K562 (cell line): ENCODE measurements around the gene PRKAR2B. TPM values are rescaled to one million over a fixed set of nuclear protein-coding genes. Genes with fewer than 3 reads are reported as not detected.

ENCODE experiments used
- ARID3A ChIP-seq: IDR thresholded peaks from 2 replicates; pipeline ENCODE4 v1.6.1; 2012; ENCODE audit warnings: low read depth, low read length, improper control_type of control experiment, borderline replicate concordance
- ATF4 ChIP-seq: fragments of 450-650 bp; formaldehyde crosslinking; IDR thresholded peaks from 2 replicates; pipeline ENCODE4 v1.4.0; 2022; ENCODE audit warnings: mild to moderate bottlenecking, moderate library complexity
- BHLHE40 ChIP-seq: IDR thresholded peaks from 2 replicates; pipeline ENCODE4 v1.6.1; 2011; ENCODE audit warnings: low read length, improper control_type of control experiment
- JUNB ChIP-seq: fragments of 450-650 bp; formaldehyde crosslinking; conservative IDR thresholded peaks from 2 replicates; pipeline ENCODE4 v1.4.0; 2020; ENCODE audit warnings: mild to moderate bottlenecking
- MAFG ChIP-seq: fragments of 450-650 bp; conservative IDR thresholded peaks from 2 replicates; pipeline ENCODE4 v1.6.1; 2016; ENCODE audit warnings: missing genetic modification characterization, missing compliant biosample characterization
- MAX ChIP-seq: sonication (generic); formaldehyde crosslinking; IDR thresholded peaks from 2 replicates; pipeline ENCODE4 v1.9.0; 2022; ENCODE audit warnings: mild to moderate bottlenecking, missing genetic modification reagents
- NCOA2 ChIP-seq, 2 experiments: fragments of 450-650 bp; IDR thresholded peaks; 2 replicates each; pipeline ENCODE4 v1.6.1; 2018; ENCODE audit warnings: mild to moderate bottlenecking in 2 of 2, moderate library complexity in 1 of 2; ENCODE audit not compliant: partially characterized antibody in 2 of 2
- NCOA6 ChIP-seq: fragments of 450-650 bp; IDR thresholded peaks from 2 replicates; pipeline ENCODE4 v1.6.1; 2017; ENCODE audit warnings: mild to moderate bottlenecking
- PRMT5 ChIP-seq: sonication (generic); formaldehyde crosslinking; IDR thresholded peaks from 2 replicates; pipeline ENCODE4 v1.5.0; 2020; ENCODE audit warnings: missing genetic modification reagents
- RBM25 ChIP-seq: fragments of 200-400 bp; formaldehyde crosslinking; IDR thresholded peaks from 2 replicates; pipeline ENCODE4 v1.6.1; 2018; ENCODE audit warnings: low read length, low read depth, moderate library complexity; ENCODE audit not compliant: severe bottlenecking
- RCOR1 ChIP-seq, 2 experiments: IDR thresholded peaks; 2 replicates each; pipeline ENCODE4 v1.6.1; 2012; ENCODE audit warnings: low read depth in 2 of 2, low read length in 2 of 2, borderline replicate concordance in 1 of 2, improper control_type of control experiment in 1 of 2
- YY1 ChIP-seq, 3 experiments: IDR thresholded peaks; 2 replicates each; pipeline ENCODE4 v1.6.1; 2011; ENCODE audit warnings: low read length in 2 of 3, mild to moderate bottlenecking in 2 of 3, moderate library complexity in 2 of 3, borderline replicate concordance in 1 of 3, control low read depth in 1 of 3, low read depth in 1 of 3; ENCODE audit not compliant: insufficient read depth in 3 of 3, insufficient replicate concordance in 2 of 3, control insufficient read depth in 1 of 3, insufficient read length in 1 of 3; ENCODE audit errors: extremely low read depth in 1 of 3
- ZNF24 ChIP-seq: fragments of 450-650 bp; IDR thresholded peaks from 2 replicates; pipeline ENCODE4 v1.6.1; 2016
- ZNF318 ChIP-seq, 2 experiments: fragments of 450-650 bp; IDR thresholded peaks; 2 replicates each; pipeline ENCODE4 v1.6.1; 2016; ENCODE audit warnings: mild to moderate bottlenecking in 2 of 2, borderline replicate concordance in 1 of 2, low read depth in 1 of 2, moderate library complexity in 1 of 2
- ZNF41 ChIP-seq: fragments of 250-450 bp; sonication (Bioruptor Pico); conservative IDR thresholded peaks from 2 replicates; pipeline ENCODE4 v1.4.0; 2020; ENCODE audit warnings: mild to moderate bottlenecking
- polyA plus RNA-seq, 8 experiments: library from polyadenylated mRNA; depleted of rRNA in 4 of 8; stranded (reverse) in 5 of 8; unstranded in 3 of 8; fragments of >200 nt; fragmentation: Nextera tagmentation in 2 of 8; fragmentation: Illumina TruSeq in 1 of 8; extraction: Ambion mirVana in 2 of 8; extraction: Trizol in 1 of 8; gene quantifications; 2 replicates each; pipeline versions ENCODE4 v1.2.1 to v1.2.3, GENCODE V29; 2011 to 2014; ENCODE audit warnings: inconsistent platforms in 1 of 8, missing spikeins in 1 of 8
- total RNA-seq, 7 experiments: library from RNA; depleted of rRNA in 6 of 7; stranded (reverse); fragments of >200 nt in 6 of 7; fragmentation: Illumina TruSeq in 2 of 7; extraction: Trizol in 2 of 7; gene quantifications; 2 replicates each; pipeline versions ENCODE4 v1.2.1 to v1.2.3, GENCODE V29; 2011 to 2021; ENCODE audit warnings: low replicate concordance in 1 of 7

PRKAR2B gene
- total and polyA plus RNA-seq, 9 of the 15 experiments (the other 6 are each of a cell fraction or from before 2014, with no cell fraction given), result 59.0 to 173 (median 129) TPM

- TF ChIP-seq RBM25 (peak; percentile 56), MAFG (tag) (peak; percentile 48; the same call in 1 of the 2 replicates), ATF4 (CRISPR knock-in tag) (peak; percentile 89), JUNB (CRISPR knock-in tag) (no peak), MAX (no peak), ARID3A (no peak), PRMT5 (CRISPR knock-in tag) (no peak), YY1 (IDR thresholded peaks at IDR 0.05; ENCODE audit: borderline replicate concordance in 1 of 3, control insufficient read depth in 1 of 3, extremely low read depth in 1 of 3, insufficient read depth in 3 of 3, insufficient read length in 1 of 3, insufficient replicate concordance in 2 of 3, low read depth in 1 of 3, low read length in 2 of 3) (peak in 1 of 3 experiments; percentile 10), ZNF41 (CRISPR knock-in tag) (no peak), ZNF24 (no peak; the same call in 1 of the 2 replicates), NCOA6 (no peak), NCOA2 (IDR thresholded peaks at IDR 0.05; ENCODE audit: partially characterized antibody in 2 of 2) (peak; percentile 8 to 10), ZNF318 (IDR thresholded peaks at IDR 0.05; ENCODE audit: borderline replicate concordance in 1 of 2, low read depth in 1 of 2) (peak in 1 of 2 experiments; percentile 72; a peak in 1 of 4 replicates), RCOR1 (IDR thresholded peaks at IDR 0.05; ENCODE audit: borderline replicate concordance in 1 of 2, low read depth in 2 of 2, low read length in 2 of 2) (peak in 1 of 2 experiments; percentile 75; a peak in 2 of 4 replicates), BHLHE40 (no peak)
Observed at GRCh38 chr7:107017965-107018719, 26.4 kb upstream of the PRKAR2B start (continued).
